ENCODE data around the gene CKB. TPM values are rescaled to one million over a fixed set of nuclear protein-coding genes. Genes with fewer than 3 reads are reported as not detected.
"Not testable (repeated sequence)": the region's sequence is repeated elsewhere in the genome, so short reads cannot be mapped to it uniquely, and the experiment has no call there.

CKB gene
- total RNA-seq, 1 donor from 2014 or later, result 3.0 TPM

GRCh38 chr14:103527408-103528145 is 4.9 kb upstream of the CKB start:
- no peak for DNase-seq (ENCODE audit: low read depth in 2 of 2)

GRCh38 chr14:103526914-103527248 is 4.3 kb upstream of the CKB start:
- DNase-seq (ENCODE audit: low read depth in 2 of 2), result no peak

GRCh38 chr14:103526247-103526913 is 3.8 kb upstream of the CKB start:
- no peak for DNase-seq (ENCODE audit: low read depth in 2 of 2)

GRCh38 chr14:103525430-103526246 is 3.0 kb upstream of the CKB start:
- DNase-seq (ENCODE audit: low read depth in 2 of 2), result not testable (repeated sequence)

- DNase-seq (ENCODE audit: low read depth in 2 of 2), result no peak
Measured at GRCh38 chr14:103524002-103524935, 1.6 kb upstream of the CKB start.

GRCh38 chr14:103523575-103523954 is 935 bp upstream of the CKB start:
- DNase-seq (ENCODE audit: low read depth in 2 of 2), result no peak

- DNase-seq (ENCODE audit: low read depth in 2 of 2), result no peak
Measured at GRCh38 chr14:103521951-103522563, 573 bp downstream of the CKB start.

- no peak for DNase-seq (ENCODE audit: low read depth in 2 of 2)
Measured at GRCh38 chr14:103521438-103521950, 1.1 kb downstream of the CKB start.

- DNase-seq (ENCODE audit: low read depth in 2 of 2), result peak in 1 of 2 donors; percentile 56
Measured at GRCh38 chr14:103520657-103521437, 1.8 kb downstream of the CKB start.

- DNase-seq (ENCODE audit: low read depth in 2 of 2), result no peak
Measured at GRCh38 chr14:103520269-103520656, 2.4 kb downstream of the CKB start.

GRCh38 chr14:103519837-103520212 is 2.8 kb downstream of the CKB start:
- no peak for DNase-seq (ENCODE audit: low read depth in 2 of 2)

- no peak for DNase-seq (ENCODE audit: low read depth in 2 of 2)
Measured at GRCh38 chr14:103519043-103519836, 3.4 kb downstream of the CKB start.

GRCh38 chr14:103518422-103519042 is 4.1 kb downstream of the CKB start:
- peak in 1 of 2 donors; percentile 41 for DNase-seq (ENCODE audit: low read depth in 2 of 2)

- DNase-seq (ENCODE audit: low read depth in 2 of 2), result no peak
Measured at GRCh38 chr14:103517721-103518421, 4.8 kb downstream of the CKB start.

GRCh38 chr14:103517174-103517566 is 5.5 kb downstream of the CKB start:
- no peak for DNase-seq (ENCODE audit: low read depth in 2 of 2)

GRCh38 chr14:103516426-103517173 is 6.0 kb downstream of the CKB start:
- no peak for DNase-seq (ENCODE audit: low read depth in 2 of 2)

Data from dermis microvascular lymphatic vessel endothelial cell (primary cell).